Upper lobe of right lung (tissue), 1 donor: ENCODE measurements around the gene WDR47. TPM values are rescaled to one million over a fixed set of nuclear protein-coding genes. Genes with fewer than 3 reads are reported as not detected.
A peak's percentile ranks its signal among the peaks of the same experiment; 100 is the strongest.

Experiments
- ATAC-seq: fragments of 200-7000 bp; cut with Tn5 transposase; one replicate; pipeline ENCODE4 v1.9.1; 2020; ENCODE audit warnings: mild to moderate bottlenecking, moderate library complexity
- DNase-seq: peaks from one replicate; pipeline ENCODE4 v3.0.0-alpha.2; 2020
- H3K27ac ChIP-seq: fragments of 200-600 bp; one replicate; pipeline ENCODE4 v1.8.0; 2022
- H3K27me3 ChIP-seq: fragments of 200-600 bp; one replicate; pipeline ENCODE4 v1.8.0; 2022; ENCODE audit warnings: mild to moderate bottlenecking
- H3K36me3 ChIP-seq: fragments of 200-600 bp; one replicate; pipeline ENCODE4 v1.8.0; 2022
- H3K4me1 ChIP-seq: fragments of 200-600 bp; one replicate; pipeline ENCODE4 v1.8.0; 2022
- H3K4me3 ChIP-seq: fragments of 200-600 bp; one replicate; pipeline ENCODE4 v1.8.0; 2022; ENCODE audit warnings: mild to moderate bottlenecking
- H3K9me3 ChIP-seq: fragments of 200-600 bp; one replicate; pipeline ENCODE4 v1.8.0; 2022
- intact Hi-C: fragments of 100-400 bp; cut with DNase I; formaldehyde crosslinking; loops from one replicate; pipeline ENCODE4 v1.11.0; 2022
- long read RNA-seq: library from polyadenylated mRNA; unstranded; transcript quantifications from one replicate; pipeline ENCODE4 v2.0.0, GENCODE V29; 2021
- total RNA-seq: library from RNA; stranded (reverse); fragmentation: NEBNext Ultra II Directional; extraction: Animal tissue kit (Norgen Biotek cat#: 25700); gene quantifications from one replicate; pipeline ENCODE4 v1.2.1, GENCODE V29; 2021
- TF ChIP-seq, protein P1 (sequence below): fragments of 200-600 bp; IDR thresholded peaks from one replicate; pipeline ENCODE4 v1.8.0; 2022; ENCODE audit warnings: antibody characterized with exemption
- donor health status: DM: no; HTN: yes; CAD: no; lungs with severe emphysema.

WDR47 gene
- total RNA-seq: 14.7 TPM
- long read RNA-seq, full-length matches to known transcripts: 4 of 6 reads
- long read RNA-seq, partial matches to known transcripts: 0 of 6 reads
- long read RNA-seq, other reads (novel, unspliced or antisense): 2 of 6 reads

DNA sequence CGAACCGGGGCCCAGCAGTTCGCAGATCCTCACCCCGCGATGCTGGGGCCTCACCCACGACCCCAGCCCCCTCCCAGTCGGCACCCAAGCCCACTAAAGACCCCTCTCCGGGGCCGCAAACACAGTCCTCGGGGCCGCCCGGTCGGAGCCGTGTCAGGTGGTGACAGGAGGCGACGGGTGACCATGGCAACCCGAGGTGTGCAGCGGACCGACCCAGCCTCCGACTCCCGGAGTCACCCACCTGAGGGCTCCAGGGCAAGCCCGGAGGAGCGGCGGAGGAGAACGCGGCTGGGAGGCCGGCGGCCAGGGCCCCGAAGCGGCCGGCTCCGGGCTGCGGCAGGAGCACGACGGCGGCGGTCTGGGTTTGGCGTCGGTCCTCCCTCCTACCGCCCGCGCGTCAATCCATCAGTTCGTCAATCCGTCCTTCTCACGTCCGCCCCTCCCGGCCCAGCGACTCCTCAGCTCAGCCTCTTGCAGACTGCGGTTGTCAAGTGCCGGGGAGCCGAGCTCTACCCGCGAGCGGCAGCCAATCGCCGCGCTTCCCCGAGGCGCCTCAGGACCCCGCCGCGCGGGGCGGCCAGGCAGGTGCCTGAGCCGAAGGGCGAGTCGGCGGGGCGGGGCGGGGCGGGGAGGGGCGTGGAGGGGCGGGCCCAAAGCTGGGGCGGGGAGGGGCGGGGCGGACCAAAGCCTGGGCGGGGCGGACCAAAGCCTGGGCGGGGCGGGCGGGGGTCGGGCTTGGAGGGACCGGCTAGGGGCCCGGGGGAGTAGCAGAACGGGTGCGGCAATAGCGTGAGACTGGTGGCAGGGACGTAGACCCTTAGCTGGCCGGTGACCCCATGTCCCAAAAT lies at the start of gene WDR47:
WDR47 (minus strand) TSS at position 482 of the 848 bp plus-strand sequence. CDS start 18,590 bp downstream, outside the sequence.
- Histone ChIP-seq H3K36me3 (no peaks in the 10 kb centered on the region), H3K9me3 (no peaks in the 10 kb centered on the region), H3K27ac (peak within 1 kb of the TSS; percentile 86), H3K4me1 (peaks cover 9% of the 10 kb centered on the region), H3K4me3 (peak within 1 kb of the TSS; percentile 99), H3K27me3 (no peaks in the 10 kb centered on the region)
- DNase-seq: peak; percentile 99
- TF ChIP-seq, protein P1, sequence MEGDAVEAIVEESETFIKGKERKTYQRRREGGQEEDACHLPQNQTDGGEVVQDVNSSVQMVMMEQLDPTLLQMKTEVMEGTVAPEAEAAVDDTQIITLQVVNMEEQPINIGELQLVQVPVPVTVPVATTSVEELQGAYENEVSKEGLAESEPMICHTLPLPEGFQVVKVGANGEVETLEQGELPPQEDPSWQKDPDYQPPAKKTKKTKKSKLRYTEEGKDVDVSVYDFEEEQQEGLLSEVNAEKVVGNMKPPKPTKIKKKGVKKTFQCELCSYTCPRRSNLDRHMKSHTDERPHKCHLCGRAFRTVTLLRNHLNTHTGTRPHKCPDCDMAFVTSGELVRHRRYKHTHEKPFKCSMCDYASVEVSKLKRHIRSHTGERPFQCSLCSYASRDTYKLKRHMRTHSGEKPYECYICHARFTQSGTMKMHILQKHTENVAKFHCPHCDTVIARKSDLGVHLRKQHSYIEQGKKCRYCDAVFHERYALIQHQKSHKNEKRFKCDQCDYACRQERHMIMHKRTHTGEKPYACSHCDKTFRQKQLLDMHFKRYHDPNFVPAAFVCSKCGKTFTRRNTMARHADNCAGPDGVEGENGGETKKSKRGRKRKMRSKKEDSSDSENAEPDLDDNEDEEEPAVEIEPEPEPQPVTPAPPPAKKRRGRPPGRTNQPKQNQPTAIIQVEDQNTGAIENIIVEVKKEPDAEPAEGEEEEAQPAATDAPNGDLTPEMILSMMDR: no peak
- intact Hi-C loops: no loop called here
- ATAC-seq: peak; percentile 99

DNA sequence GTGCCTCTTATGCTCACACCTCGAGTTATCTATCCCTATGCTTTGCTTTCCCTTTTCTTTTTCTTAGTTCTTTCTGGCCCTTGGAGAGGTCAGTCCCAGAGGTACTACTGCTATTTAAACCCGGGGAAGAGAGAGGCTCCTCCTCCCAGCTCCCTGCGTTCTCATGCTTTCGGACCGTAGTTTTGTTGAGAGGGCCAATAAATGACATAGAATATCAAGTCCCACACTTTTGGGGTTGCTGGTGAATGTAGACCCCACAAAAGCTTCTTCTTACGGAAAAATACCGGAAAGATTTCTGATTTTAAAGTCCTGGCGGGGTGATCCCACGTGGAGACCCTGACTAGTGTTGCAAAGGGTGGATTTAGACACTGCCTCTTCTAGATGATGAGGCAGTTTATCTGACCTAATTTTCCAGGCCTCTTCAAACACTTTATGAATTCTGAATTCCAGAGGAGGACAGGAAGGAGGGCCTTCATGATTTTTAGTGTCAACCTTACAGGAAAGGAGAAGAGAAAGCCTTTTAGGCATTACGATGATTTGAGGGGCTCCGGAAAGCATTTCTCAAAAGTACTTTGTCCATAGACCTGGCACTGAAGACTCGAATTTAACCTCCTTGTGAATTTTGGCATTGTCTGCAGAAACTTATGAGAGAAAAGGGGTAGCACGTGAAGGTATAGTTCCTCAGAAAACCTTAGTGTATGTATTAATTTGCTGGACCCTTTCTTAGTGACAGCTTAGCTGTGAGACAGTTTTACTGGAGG lies 49.4 kb upstream of the WDR47 start:
- DNase-seq: no peak
- H3K4me1 ChIP-seq: peaks cover 27% of the 10 kb centered on the region
- TF ChIP-seq, protein P1: no peak

DNA sequence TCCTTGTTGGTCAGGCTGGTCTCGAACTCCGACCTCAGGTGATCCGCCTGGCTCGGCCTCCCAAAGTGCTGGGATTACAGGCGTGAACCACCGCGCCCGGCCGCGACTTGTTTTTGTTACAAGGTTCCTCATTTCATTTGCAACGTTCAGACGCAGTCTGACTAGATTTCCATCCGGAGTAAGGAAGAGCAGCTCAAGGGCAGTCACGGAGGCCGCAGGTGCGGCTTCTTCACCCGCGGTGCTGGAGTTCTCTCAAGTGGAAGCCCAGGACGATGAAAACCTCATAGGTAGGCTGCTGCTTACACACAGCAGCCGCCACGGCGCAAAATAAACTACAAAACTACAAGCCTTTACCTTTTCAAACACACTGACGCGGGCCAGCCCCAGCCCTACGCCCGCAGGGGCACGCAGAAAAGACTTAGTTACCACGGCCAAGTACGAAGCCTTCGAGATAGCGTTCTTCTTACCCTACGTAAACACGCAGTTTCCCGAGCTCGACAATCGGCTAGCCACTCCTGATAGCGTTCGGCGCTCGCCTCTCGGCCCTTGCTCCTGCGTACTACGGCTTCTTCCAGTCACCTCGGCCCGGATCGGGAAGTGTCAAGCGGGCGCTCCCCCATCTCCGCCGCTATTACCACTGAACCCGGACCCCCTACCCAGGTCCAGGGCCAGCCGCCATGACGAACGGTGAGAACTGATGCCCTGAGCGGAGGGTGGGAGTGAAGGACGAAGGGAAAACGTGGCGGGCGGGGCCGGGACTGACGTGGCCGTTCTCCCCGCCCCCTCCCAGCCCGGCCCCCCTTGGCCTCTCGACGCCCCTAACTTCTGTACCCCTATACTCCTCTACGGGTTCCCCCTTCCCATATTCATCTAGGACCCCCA lies 48.5 kb upstream of the WDR47 start, which contains the start of gene TMEM167B:
TMEM167B (plus strand) TSS at position 569 of the 882 bp plus-strand sequence; CDS start at position 678, 109 bp downstream.
- intact Hi-C loops: no loop called here
- TF ChIP-seq, protein P1: no peak
- peaks cover 27% of the 10 kb centered on the region for H3K4me1 ChIP-seq

More for the DNA sequence above, 49.4 kb upstream of the WDR47 start:
- Histone ChIP-seq H3K36me3 (peaks cover 31% of the 10 kb centered on the region), H3K27me3 (no peaks in the 10 kb centered on the region), H3K9me3 (no peaks in the 10 kb centered on the region), H3K27ac (peak overlapping the region; percentile 97), H3K4me3 (peak overlapping the region; percentile 84)
- intact Hi-C loops: no loop called here
- ATAC-seq: peak; percentile 68

DNA sequence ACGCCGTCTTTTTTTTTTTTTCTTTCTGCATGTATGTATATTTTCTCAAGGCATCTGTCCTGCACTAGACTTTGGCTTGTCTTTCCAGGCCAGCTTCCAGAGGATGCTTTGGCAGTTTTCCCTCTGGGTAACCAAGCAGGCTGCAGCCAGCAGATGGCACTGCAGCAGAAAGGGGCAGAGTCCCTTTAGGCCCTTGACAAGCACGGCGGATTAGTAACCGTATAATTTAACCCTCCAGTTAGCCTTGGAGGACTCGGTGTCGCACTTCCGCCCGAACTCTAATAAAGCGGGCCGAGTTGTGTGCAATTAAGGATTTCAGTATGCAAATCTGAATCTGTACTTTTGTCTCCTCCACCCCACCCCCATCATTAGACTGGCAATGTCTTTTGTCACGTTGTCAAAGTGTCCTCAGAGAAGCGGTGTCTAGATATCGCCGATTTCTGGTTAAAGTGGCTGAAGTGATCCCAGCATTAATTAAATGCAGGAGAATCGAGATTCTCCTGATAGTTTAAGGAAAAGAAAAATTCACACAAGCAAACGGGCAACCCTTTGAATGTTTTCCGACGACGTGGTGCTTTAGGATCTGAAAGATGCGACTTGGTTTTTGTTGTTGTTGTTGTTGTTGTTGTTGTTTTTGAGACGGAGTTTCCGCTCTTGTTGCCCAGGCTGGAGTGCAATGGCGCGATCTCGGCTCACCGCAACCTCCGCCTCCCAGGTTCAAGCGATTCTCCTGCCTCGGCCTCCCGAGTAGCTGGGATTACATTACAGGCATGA lies 47.5 kb upstream of the WDR47 start:
- H3K36me3 ChIP-seq: peaks cover 19% of the 10 kb centered on the region
- H3K4me1 ChIP-seq: peaks cover 23% of the 10 kb centered on the region
- intact Hi-C loops: no loop called here
- H3K9me3 ChIP-seq: no peaks in the 10 kb centered on the region
- ATAC-seq (peak; percentile 63), DNase-seq (peak; percentile 83)
- TF ChIP-seq, protein P1: peak; percentile 56
- peak overlapping the region; percentile 84 for H3K4me3 ChIP-seq
- H3K27me3 ChIP-seq: no peaks in the 10 kb centered on the region
- peak overlapping the region; percentile 97 for H3K27ac ChIP-seq

More for the DNA sequence above, 48.5 kb upstream of the WDR47 start, which contains the start of gene TMEM167B:
- ATAC-seq (peak; percentile 98), DNase-seq (peak; percentile 95)
- peak within 1 kb of the TSS; percentile 97 for H3K27ac ChIP-seq
- no peaks in the 10 kb centered on the region for H3K27me3 ChIP-seq
- H3K4me3 ChIP-seq: peak within 1 kb of the TSS; percentile 84
- H3K9me3 ChIP-seq: no peaks in the 10 kb centered on the region
- peaks cover 29% of the 10 kb centered on the region for H3K36me3 ChIP-seq
